GM21786 (cell line): ENCODE results near the gene OOSP4A.
"Not testable (repeated sequence)": the region's sequence is repeated elsewhere in the genome, so short reads cannot be mapped to it uniquely, and the experiment has no call there.

Experiments used
- ATAC-seq: cut with Tn5 transposase; IDR thresholded peaks from one replicate; pipeline ENCODE4 v1.9.1; 2021; ENCODE audit not compliant: unreplicated experiment

The OOSP4A gene

DNA sequence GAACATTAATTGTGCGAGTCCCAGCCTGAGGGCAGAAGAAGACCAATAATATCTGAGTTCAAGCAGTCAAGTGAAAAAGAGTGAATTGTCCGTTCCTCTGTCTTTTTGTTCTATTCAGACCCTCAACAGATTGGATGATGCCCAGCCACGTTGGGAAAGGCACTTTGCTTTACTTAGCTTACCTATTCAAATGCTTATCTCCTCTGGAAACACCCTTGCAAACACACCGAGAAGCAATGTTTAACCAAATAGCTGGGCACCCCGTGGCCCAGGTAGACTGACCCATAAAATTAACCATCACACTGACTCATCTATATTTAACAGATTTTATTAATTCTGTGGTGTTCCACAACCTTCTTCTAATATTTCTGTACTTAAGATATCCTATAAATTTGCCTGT, 9.3 kb downstream of the OOSP4A start:
- ATAC-seq, result no peak

DNA sequence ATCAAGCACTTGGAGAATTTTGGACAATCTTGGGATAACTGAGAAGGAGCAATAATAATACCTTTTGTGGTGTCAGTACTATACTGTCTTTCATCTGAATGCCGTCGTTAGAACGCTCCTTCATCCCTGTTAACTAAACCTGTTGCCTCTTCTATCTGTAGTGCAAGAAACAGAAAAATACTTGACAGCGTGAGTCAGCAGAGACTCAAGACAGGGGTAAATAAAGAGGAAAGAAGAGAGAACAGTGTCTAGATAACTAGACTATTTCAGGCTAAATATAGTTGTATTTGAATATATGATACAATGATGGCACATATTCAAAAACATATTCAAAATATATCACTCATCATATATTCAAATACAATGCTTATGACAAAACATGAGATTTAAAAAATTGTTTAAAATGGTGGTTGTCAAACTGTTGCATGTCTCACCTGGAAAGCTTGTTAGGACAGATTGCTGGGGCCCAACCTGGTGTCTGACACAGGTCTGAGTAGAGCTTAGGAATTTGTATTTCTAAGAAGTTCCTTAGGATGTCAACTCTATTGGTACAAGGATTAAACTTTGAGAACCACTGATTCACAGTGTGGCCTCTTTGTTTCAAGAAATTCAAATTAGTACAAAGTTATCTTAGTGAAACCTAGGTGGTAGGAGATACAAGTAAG, 17.4 kb downstream of the OOSP4A start:
- no peak for ATAC-seq

DNA sequence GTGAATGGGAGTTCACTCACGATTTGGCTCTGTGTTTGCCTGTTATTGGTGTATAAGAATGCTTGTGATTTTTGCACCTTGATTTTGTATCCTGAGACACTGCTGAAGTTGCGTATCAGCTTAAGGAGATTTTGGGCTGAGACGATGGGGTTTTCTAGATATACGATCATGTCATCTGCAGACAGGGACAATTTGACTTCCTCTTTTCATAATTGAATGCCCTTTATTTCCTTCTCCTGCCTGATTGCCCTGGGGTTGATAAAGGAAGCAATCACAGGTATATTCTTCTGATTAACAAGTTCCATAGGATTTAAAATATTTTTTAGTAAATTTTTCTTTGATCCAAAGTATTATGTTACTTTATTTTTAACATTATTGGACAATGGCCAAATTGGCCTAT, 18.2 kb downstream of the OOSP4A start:
- not testable (repeated sequence) for ATAC-seq

DNA sequence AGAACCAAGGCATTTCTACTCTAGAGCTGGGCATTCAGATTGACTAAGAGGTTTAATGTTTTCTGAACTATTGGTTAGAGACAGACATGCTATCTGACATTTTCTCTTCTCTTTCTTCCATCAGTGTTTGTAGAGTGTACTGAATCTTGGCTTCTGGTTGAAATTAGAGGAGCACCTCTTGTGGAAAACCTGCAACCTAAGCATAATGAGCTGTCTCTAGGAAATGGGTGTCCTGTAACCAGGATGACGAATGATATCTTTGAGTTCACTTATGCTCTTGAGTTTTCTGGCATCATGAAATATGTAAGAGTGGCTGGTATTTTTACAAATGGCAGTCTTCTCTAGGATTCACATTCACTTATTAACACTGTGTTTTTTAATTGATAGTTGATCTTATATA, 19.4 kb downstream of the OOSP4A start:
- ATAC-seq, result no peak

DNA sequence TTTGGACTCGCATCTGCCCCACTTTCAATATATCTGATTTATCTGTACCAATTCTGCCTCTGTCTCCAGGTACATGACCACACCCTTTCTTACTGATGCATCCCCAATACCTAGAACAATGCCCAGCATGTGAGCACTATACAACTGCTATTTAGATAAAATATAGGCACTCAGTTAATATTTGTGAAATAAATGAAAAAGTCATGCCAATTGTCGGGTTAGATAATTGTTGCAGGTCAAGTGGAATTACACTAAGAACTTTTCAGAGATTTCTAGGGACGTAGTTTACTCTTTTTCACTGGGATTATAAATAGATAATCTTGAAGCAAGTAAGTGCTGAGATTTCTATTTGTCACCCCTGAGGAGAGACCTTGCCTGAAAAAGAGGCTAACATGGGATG, 20.5 kb downstream of the OOSP4A start:
- ATAC-seq, result no peak

DNA sequence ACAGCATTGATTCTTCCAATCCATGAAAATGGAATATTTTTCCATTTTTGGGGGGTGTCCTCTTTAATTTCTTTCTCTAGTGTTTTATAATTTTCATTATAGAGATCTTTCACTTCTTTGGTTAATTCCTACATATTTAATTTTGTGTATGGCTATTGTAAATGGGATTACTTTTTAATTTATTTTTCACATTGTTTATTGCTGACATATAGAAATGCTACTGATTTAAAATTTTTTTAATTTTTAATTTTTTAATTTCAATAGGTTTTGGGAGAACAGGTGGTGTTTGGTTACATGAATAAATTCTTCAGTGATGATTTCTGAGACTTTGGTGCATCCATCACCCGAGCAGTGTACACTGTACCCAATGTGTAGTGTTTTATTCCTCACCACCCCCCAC, 26.6 kb downstream of the OOSP4A start:
- ATAC-seq, result no peak

GRCh38 chr11:59992425-59992824, 28.6 kb downstream of the OOSP4A start:
- ATAC-seq, result no peak

DNA sequence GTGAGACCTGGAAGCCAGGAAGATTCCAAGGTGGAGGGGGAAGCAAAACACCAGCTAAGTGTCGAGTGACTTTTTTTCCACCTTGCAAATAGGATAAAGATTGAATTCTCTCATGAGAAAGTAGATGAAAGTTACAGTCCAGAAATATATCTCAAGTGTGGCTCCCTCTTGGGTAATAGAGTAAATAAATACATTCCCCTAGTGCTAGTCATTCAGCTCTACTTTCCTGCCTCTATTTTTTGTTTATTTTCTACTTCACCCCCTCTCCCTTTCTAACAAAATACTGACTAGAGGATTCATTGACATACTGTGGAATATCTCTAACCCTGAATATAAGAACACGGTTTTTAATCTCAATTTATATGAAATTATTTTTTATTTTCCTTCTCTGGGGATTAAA, 34.0 kb downstream of the OOSP4A start:
- ATAC-seq, result no peak

DNA sequence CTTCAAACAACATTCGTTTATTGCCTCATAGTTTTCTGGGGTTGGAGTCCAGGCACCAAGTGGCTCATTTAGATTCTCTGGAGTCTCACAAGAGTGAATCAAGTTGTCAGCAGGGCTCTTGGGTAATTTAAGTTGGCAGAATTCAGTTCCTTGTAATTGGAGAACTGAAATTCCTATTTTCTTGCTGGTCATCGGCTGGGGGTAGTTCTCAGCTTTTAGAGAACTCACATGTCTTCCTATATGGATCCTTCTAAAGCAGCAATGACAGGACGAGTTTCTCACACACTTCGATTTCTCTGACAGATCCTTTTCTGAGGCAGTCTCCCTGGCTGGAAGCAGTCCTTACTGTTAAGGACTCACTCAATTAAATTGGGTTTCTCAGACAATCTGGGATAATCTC, 35.9 kb downstream of the OOSP4A start:
- no peak for ATAC-seq

DNA sequence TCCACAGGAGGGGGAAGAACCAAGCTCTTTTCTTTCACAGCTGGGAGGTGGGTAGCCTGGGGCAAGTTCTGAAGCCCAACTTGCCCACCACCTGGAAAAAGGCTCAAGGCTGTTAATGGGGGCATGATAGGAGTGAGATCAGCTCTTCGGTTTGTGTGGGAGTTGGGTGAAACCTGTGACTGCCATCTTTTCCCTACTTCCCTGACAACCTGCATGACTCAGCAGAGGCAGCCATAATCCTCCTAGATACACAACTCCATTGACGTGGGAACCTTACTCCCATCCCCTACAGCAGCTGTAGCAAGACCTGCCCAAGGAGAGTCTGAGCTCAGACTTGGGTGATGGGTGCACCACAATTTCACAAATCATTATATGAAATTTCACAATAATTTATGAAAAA, 39.9 kb downstream of the OOSP4A start:
- ATAC-seq, result no peak

DNA sequence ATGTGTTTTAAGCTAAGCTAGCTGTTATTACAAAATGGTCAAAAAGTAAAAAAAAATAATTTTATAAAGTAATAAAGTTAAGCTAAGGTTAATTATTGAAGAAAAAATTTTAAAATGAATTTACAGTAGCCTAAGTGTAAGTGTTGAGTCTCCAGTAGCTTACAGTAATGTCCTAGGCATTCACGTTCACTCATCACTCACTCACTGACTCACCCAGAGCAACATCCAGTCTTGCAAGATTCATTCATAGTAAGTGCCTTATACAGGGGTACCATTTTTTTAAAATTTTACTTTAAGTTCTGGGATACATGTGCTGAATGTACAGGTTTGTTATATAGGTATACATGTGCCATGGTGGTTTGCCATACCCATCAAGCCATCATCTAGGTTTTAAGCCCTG, 41.5 kb downstream of the OOSP4A start:
- no peak for ATAC-seq

- ATAC-seq, result no peak
Measured at GRCh38 chr11:60016881-60017280, 53.0 kb downstream of the OOSP4A start, which contains the start of gene OOSP4B. TSS of gene OOSP4B (plus strand) at chr11:60017181.

- no peak for ATAC-seq
Measured at GRCh38 chr11:60018058-60018457, 54.2 kb downstream of the OOSP4A start.
